SK-N-SH (cell line): ENCODE measurements around the gene TRPM1. TPM values are rescaled to one million over a fixed set of nuclear protein-coding genes. Genes with fewer than 3 reads are reported as not detected.

ENCODE experiments used
- CTCF ChIA-PET: fragments of 300-600, 350-600 bp; formaldehyde crosslinking; extraction: SDS; loops from one replicate; lab custom pipeline; 2021; lab: Yijun Ruan, JAX
- POLR2A ChIA-PET: fragments of 350-600 bp; sonication (Branson Sonifier 250); formaldehyde crosslinking; extraction: SDS; loops from one replicate; lab custom pipeline; 2020; ENCODE audit warnings: antibody characterized with exemption, inconsistent platforms; lab: Yijun Ruan, JAX
- DNase-seq: peaks from one replicate; pipeline ENCODE4 v3.0.0; 2012
- H2AFZ ChIP-seq: fragments of 200-600 bp; sonication (generic); 2 replicates; pipeline ENCODE4 v1.8.1; 2016; ENCODE audit warnings: antibody characterized with exemption, mild to moderate bottlenecking, low read depth
- H3F3A ChIP-seq: fragments of 200-600 bp; sonication (generic); replicated peaks from 2 replicates; pipeline ENCODE3; 2016; ENCODE audit warnings: antibody characterized with exemption, mild to moderate bottlenecking; ENCODE audit not compliant: insufficient read depth
- H3K27ac ChIP-seq, 2 experiments: fragments of 200-500 bp in 1 of 2; fragments of 200-600 bp in 1 of 2; sonication (Bioruptor generic) in 1 of 2; sonication (generic), shearing (Covaris generic) in 1 of 2; 2 replicates each; pipeline versions ENCODE4 v1.5.1 to v1.6.1; 2014 to 2016; ENCODE audit warnings: low read depth in 2 of 2, inconsistent platforms in 1 of 2, low read length in 1 of 2, mild to moderate bottlenecking in 1 of 2, mixed read lengths in 1 of 2
- H3K27me3 ChIP-seq: fragments of 200-600 bp; sonication (generic), shearing (Covaris generic); 2 replicates; pipeline ENCODE4 v1.6.1; 2016; ENCODE audit warnings: mixed run types; ENCODE audit not compliant: insufficient read depth
- H3K36me3 ChIP-seq, 2 experiments: fragments of 200-500 bp in 1 of 2; fragments of 200-600 bp in 1 of 2; sonication (Bioruptor generic) in 1 of 2; sonication (generic) in 1 of 2; replicated peaks in 1 of 2; 2 replicates each; pipeline versions ENCODE3 to v1.5.1; 2014 to 2016; ENCODE audit warnings: low read length in 1 of 2, mild to moderate bottlenecking in 1 of 2; ENCODE audit not compliant: insufficient read depth in 2 of 2, control insufficient read depth in 1 of 2
- H3K4me1 ChIP-seq, 2 experiments: fragments of 200-500 bp in 1 of 2; fragments of 200-600 bp in 1 of 2; sonication (Bioruptor generic) in 1 of 2; sonication (generic), shearing (Covaris generic) in 1 of 2; 2 replicates each; pipeline versions ENCODE4 v1.5.1 to v1.6.1; 2014 to 2016; ENCODE audit warnings: low read depth in 1 of 2, low read length in 1 of 2, mixed run types in 1 of 2; ENCODE audit not compliant: insufficient read depth in 2 of 2, control insufficient read depth in 1 of 2
- H3K4me2 ChIP-seq: fragments of 200-600 bp; sonication (generic), shearing (Covaris generic); 2 replicates; pipeline ENCODE4 v1.6.1; 2017; ENCODE audit warnings: mixed run types
- H3K4me3 ChIP-seq, 2 experiments: fragments of 200-500 bp in 1 of 2; fragments of 200-600 bp in 1 of 2; sonication (Bioruptor generic) in 1 of 2; sonication (generic), shearing (Covaris generic) in 1 of 2; 2 replicates each; pipeline versions ENCODE4 v1.5.1 to v1.8.1; 2014 to 2016; ENCODE audit warnings: low read depth in 2 of 2, inconsistent platforms in 1 of 2, low read length in 1 of 2, mild to moderate bottlenecking in 1 of 2, mixed read lengths in 1 of 2, moderate library complexity in 1 of 2
- H3K79me2 ChIP-seq: fragments of 200-600 bp; sonication (generic); 2 replicates; pipeline ENCODE4 v1.8.1; 2017; ENCODE audit warnings: mild to moderate bottlenecking; ENCODE audit not compliant: insufficient read depth
- H3K9ac ChIP-seq: fragments of 200-600 bp; sonication (generic); 2 replicates; pipeline ENCODE4 v1.6.1; 2017; ENCODE audit warnings: mixed run types
- H3K9me2 ChIP-seq: fragments of 200-600 bp; sonication (generic); 2 replicates; pipeline ENCODE4 v1.6.1; 2017; ENCODE audit warnings: mixed run types
- H3K9me3 ChIP-seq: fragments of 200-600 bp; sonication (generic); 2 replicates; pipeline ENCODE4 v1.6.1; 2017; ENCODE audit warnings: mixed run types, mild to moderate bottlenecking, moderate library complexity
- H4K20me1 ChIP-seq: fragments of 200-600 bp; sonication (generic); 2 replicates; pipeline ENCODE4 v1.6.1; 2017; ENCODE audit warnings: mild to moderate bottlenecking, mixed run types; ENCODE audit not compliant: insufficient read depth
- ELF1 ChIP-seq: IDR thresholded peaks from 2 replicates; pipeline ENCODE4 v1.4.0; 2012
- EZH2phosphoT487 ChIP-seq: fragments of 200-600 bp; sonication (generic); IDR thresholded peaks from 2 replicates; pipeline ENCODE4 v1.6.1; 2017; ENCODE audit warnings: low read depth, mixed run types, mild to moderate bottlenecking, antibody characterized with exemption, moderate library complexity, borderline replicate concordance
- FOSL2 ChIP-seq: IDR thresholded peaks from 2 replicates; pipeline ENCODE4 v1.4.0; 2012; ENCODE audit warnings: low read depth, mild to moderate bottlenecking, moderate library complexity, borderline replicate concordance
- FOXM1 ChIP-seq: IDR thresholded peaks from 2 replicates; pipeline ENCODE4 v1.4.0; 2012; ENCODE audit warnings: low read depth, mild to moderate bottlenecking
- GATA2 ChIP-seq: sonication (generic); formaldehyde crosslinking; IDR thresholded peaks from 2 replicates; pipeline ENCODE4 v1.5.0; 2020; ENCODE audit warnings: mild to moderate bottlenecking, missing genetic modification reagents
- JUND ChIP-seq: IDR thresholded peaks from 2 replicates; pipeline ENCODE4 v1.4.0; 2012
- MAX ChIP-seq: IDR thresholded peaks from 2 replicates; pipeline ENCODE4 v1.4.0; 2012; ENCODE audit warnings: low read depth
- MEF2A ChIP-seq: IDR thresholded peaks from 2 replicates; pipeline ENCODE4 v1.4.0; 2012; ENCODE audit warnings: low read depth, borderline replicate concordance
- MXI1 ChIP-seq: IDR thresholded peaks from 2 replicates; pipeline ENCODE4 v1.6.1; 2012; ENCODE audit warnings: mild to moderate bottlenecking, low read depth, low read length, improper control_type of control experiment
- NFIC ChIP-seq: IDR thresholded peaks from 2 replicates; pipeline ENCODE4 v1.4.0; 2012; ENCODE audit warnings: borderline replicate concordance
- NRF1 ChIP-seq: IDR thresholded peaks from 2 replicates; pipeline ENCODE4 v1.6.1; 2012; ENCODE audit warnings: low read depth, mild to moderate bottlenecking, low read length
- POLR2AphosphoS5 ChIP-seq: IDR thresholded peaks from 2 replicates; pipeline ENCODE4 v1.6.1; 2012; ENCODE audit warnings: low read depth, low read length
- RCOR1 ChIP-seq: fragments of 150-350 bp; IDR thresholded peaks from 2 replicates; pipeline ENCODE4 v1.6.1; 2017; ENCODE audit warnings: antibody characterized with exemption, low read length
- REST ChIP-seq: IDR thresholded peaks from 2 replicates; pipeline ENCODE4 v1.6.1; 2012; ENCODE audit warnings: mild to moderate bottlenecking, low read depth, low read length, moderate library complexity
- RFX5 ChIP-seq: IDR thresholded peaks from 2 replicates; pipeline ENCODE4 v1.6.1; 2012; ENCODE audit warnings: mild to moderate bottlenecking, improper control_type of control experiment, low read length
- SMC3 ChIP-seq: IDR thresholded peaks from 2 replicates; pipeline ENCODE4 v1.6.1; 2012; ENCODE audit warnings: low read depth, low read length, improper control_type of control experiment
- TAF1 ChIP-seq: IDR thresholded peaks from 2 replicates; pipeline ENCODE4 v1.6.1; 2012; ENCODE audit warnings: low read depth, mild to moderate bottlenecking, low read length, moderate library complexity, borderline replicate concordance
- USF1 ChIP-seq: IDR thresholded peaks from 2 replicates; pipeline ENCODE4 v1.4.0; 2012; ENCODE audit warnings: low read depth, borderline replicate concordance
- USF2 ChIP-seq: fragments of 150-350 bp; IDR thresholded peaks from 2 replicates; pipeline ENCODE4 v1.6.1; 2017; ENCODE audit warnings: antibody characterized with exemption, low read length, low read depth, borderline replicate concordance
- WGBS: methylation state at CpG from one replicate; pipeline ENCODE4 v1.1.6; 2017; ENCODE audit warnings: low lambda C conversion rate; 5-methylcytosine and 5-hydroxymethylcytosine counted together
- polyA plus RNA-seq, 3 experiments: library from polyadenylated mRNA; depleted of rRNA; stranded (reverse); fragments of >200 nt; gene quantifications; 2 replicates each; pipeline ENCODE4 v1.2.3, GENCODE V29; 2012

TRPM1 gene
- polyA plus RNA-seq, 1 of the 3 experiments (the other 2 are of a cell fraction), result not detected

GRCh38 chr15:31091481-31091880, 10.0 kb downstream of the TRPM1 start:
- DNase-seq, result no peak
- Histone ChIP-seq H3K4me2 (no peak overlapping the region), H3K27me3 (no peaks in the 10 kb centered on the region), H3F3A (no peaks in the 10 kb centered on the region), H4K20me1 (no peaks in the 10 kb centered on the region), H3K9ac (no peak overlapping the region), H3K4me1 (no peaks in the 10 kb centered on the region), H3K9me3 (no peaks in the 10 kb centered on the region), H3K4me3 (no peak overlapping the region), H3K36me3 (no peaks in the 10 kb centered on the region), H3K79me2 (no peaks in the 10 kb centered on the region), H3K27ac (no peak overlapping the region), H2AFZ (no peak overlapping the region), H3K9me2 (no peaks in the 10 kb centered on the region)
- CTCF ChIA-PET, result no interaction called here
- POLR2A ChIA-PET, result no interaction called here
- 66% methylated on average over 6 of the region's 6 CpGs for WGBS
- TF ChIP-seq USF2, result no peak
- TF ChIP-seq GATA2 (CRISPR knock-in tag), result no peak
- TF ChIP-seq POLR2AphosphoS5, result no peak
- TF ChIP-seq FOSL2, result no peak
- no peak for TF ChIP-seq TAF1
- TF ChIP-seq NFIC, result no peak
- TF ChIP-seq RCOR1, result no peak
- no peak for TF ChIP-seq REST
- no peak for TF ChIP-seq MXI1
- TF ChIP-seq EZH2phosphoT487, result no peak
- no peak for TF ChIP-seq USF1

- no peaks in the 10 kb centered on the region for H3K79me2 ChIP-seq
- H3K9ac ChIP-seq, result no peak overlapping the region
- no peaks in the 10 kb centered on the region for H3K9me3 ChIP-seq
- H3K27ac ChIP-seq, result no peak overlapping the region
- ChIA-PET POLR2A (no interaction called here), CTCF (no interaction called here)
- H3K4me3 ChIP-seq, result no peak overlapping the region
- H3K4me1 ChIP-seq, result no peaks in the 10 kb centered on the region
- no peak overlapping the region for H3K4me2 ChIP-seq
- H4K20me1 ChIP-seq, result no peaks in the 10 kb centered on the region
- no peaks in the 10 kb centered on the region for H3K27me3 ChIP-seq
- no peaks in the 10 kb centered on the region for H3K36me3 ChIP-seq
- no peaks in the 10 kb centered on the region for H3K9me2 ChIP-seq
- no peaks in the 10 kb centered on the region for H3F3A ChIP-seq
- WGBS, result 60% methylated on average over 4 of the region's 4 CpGs
- TF ChIP-seq MAX (no peak), RCOR1 (no peak), JUND (no peak), RFX5 (no peak), ELF1 (no peak), POLR2AphosphoS5 (no peak), EZH2phosphoT487 (no peak), SMC3 (no peak), NRF1 (no peak), FOXM1 (no peak), MEF2A (no peak)
- DNase-seq, result no peak
- H2AFZ ChIP-seq, result no peak overlapping the region
Observed at GRCh38 chr15:31090766-31091165, 10.8 kb downstream of the TRPM1 start.
